Breast epithelium (tissue), 3 donors: Measurements from ENCODE around the gene MYCN.

Experiments
- POLR2A ChIP-seq: fragments of 450-650 bp; IDR thresholded peaks from one replicate; pipeline ENCODE4 v1.6.1; 2016; ENCODE audit warnings: antibody characterized with exemption, mild to moderate bottlenecking, moderate library complexity
- TF ChIP-seq, protein P1 (sequence below), 3 donors: fragments of 450-650 bp; IDR thresholded peaks; one replicate each; pipeline ENCODE4 v1.5.1; 2016 to 2017; ENCODE audit warnings: antibody characterized with exemption in 3 of 3, mild to moderate bottlenecking in 3 of 3, moderate library complexity in 3 of 3

DNA sequence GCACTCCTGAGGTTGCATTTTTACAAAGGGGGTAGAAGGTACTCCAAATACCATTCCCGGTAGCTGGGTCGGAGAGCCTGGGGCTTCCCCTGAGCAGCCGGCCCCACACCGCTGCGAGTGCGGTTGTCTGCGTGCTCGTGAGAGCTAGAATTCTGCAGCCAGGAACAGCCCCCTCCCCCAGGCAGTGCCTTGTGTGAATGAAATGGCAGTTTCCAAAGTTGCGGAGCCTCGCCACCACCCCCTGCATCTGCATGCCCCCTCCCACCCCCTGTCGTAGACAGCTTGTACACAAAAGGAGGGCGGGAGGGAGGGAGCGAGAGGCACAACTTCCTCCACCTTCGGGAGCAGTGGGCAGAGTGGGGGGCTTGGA is 1.1 kb downstream of the MYCN start:
- TF ChIP-seq POLR2A, result no peak
- TF ChIP-seq, protein P1, sequence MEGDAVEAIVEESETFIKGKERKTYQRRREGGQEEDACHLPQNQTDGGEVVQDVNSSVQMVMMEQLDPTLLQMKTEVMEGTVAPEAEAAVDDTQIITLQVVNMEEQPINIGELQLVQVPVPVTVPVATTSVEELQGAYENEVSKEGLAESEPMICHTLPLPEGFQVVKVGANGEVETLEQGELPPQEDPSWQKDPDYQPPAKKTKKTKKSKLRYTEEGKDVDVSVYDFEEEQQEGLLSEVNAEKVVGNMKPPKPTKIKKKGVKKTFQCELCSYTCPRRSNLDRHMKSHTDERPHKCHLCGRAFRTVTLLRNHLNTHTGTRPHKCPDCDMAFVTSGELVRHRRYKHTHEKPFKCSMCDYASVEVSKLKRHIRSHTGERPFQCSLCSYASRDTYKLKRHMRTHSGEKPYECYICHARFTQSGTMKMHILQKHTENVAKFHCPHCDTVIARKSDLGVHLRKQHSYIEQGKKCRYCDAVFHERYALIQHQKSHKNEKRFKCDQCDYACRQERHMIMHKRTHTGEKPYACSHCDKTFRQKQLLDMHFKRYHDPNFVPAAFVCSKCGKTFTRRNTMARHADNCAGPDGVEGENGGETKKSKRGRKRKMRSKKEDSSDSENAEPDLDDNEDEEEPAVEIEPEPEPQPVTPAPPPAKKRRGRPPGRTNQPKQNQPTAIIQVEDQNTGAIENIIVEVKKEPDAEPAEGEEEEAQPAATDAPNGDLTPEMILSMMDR (IDR thresholded peaks at IDR 0.05), result no peak
